ENCODE data around the gene GPC1. TPM values are rescaled to one million over a fixed set of nuclear protein-coding genes. Genes with fewer than 3 reads are reported as not detected.
A peak's percentile ranks its signal among the peaks of the same experiment; 100 is the strongest.

GPC1 gene
- total and polyA plus RNA-seq, 4 donors, result 28.0 to 66.8 (median 47.5) TPM

DNA sequence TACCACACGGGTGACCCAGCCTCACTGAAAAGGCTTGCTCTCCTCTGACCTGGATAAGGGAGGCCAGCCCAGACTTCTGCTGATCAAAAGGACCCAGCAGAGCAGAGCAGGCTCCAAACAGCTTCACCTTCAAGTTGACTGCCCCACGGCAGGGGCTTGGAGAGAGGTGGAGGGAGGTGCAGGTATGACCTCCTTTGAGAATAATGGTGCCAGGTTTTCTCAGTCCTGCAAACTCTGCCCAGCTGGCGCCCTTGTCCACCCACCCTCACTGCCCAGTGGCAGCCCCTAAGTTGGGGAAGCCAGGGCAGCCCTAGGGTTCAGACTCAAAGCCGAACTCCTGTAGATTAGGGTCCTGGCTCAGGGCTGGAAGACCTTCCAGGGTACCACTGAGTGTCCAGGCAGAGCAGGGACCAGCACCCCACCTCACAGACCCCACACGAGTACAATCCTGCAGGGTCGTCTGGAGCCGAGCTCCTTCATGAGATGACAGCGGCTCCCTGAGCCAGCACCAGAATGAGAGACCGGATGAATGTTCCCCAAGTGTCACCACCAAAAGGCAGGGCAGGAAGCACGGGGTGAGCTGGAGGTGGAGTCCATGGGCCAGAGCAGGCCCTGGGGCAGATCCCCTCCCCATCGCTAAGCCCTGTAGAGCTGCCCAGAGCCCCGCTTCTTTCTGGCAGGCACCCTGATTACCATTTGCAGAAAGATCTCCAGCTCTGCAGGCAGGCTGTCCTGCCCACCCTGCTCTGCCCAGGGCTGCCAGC lies 3.6 kb upstream of the GPC1 start:
- no peaks in the 10 kb centered on the region for H3K27me3 ChIP-seq (ENCODE audit: control insufficient read depth in 1 of 2, insufficient read depth in 2 of 2, low read length in 1 of 2)
- intact Hi-C loops (cut with DNase I), result loop anchor here in 1 of 2 donors (5.0 kb wide), 2 partner anchors 40 to 60 kb away; no protein-coding TSS in a partner anchor
- H3K9me3 ChIP-seq (ENCODE audit: control insufficient read depth, low read length), result no peaks in the 10 kb centered on the region
- no peak for ATAC-seq (ENCODE audit: low FRiP score)
- H3K36me3 ChIP-seq (ENCODE audit: control insufficient read depth in 1 of 2, insufficient read depth in 2 of 2, low read length in 1 of 2), result no peaks in the 10 kb centered on the region
- no peaks in the 10 kb centered on the region for H3K4me1 ChIP-seq (ENCODE audit: control insufficient read depth in 1 of 2, insufficient read depth in 2 of 2, low read length in 2 of 2)
- H3K4me3 ChIP-seq (ENCODE audit: low read length in 2 of 2), result no peak overlapping the region
- peak; percentile 35 to 54 for DNase-seq
- WGBS, 2 donors, result 81 to 83% methylated on average over 12 of the region's 12 CpGs
- no peak overlapping the region for H3K27ac ChIP-seq (ENCODE audit: low read depth in 1 of 2, low read length in 2 of 2)

DNA sequence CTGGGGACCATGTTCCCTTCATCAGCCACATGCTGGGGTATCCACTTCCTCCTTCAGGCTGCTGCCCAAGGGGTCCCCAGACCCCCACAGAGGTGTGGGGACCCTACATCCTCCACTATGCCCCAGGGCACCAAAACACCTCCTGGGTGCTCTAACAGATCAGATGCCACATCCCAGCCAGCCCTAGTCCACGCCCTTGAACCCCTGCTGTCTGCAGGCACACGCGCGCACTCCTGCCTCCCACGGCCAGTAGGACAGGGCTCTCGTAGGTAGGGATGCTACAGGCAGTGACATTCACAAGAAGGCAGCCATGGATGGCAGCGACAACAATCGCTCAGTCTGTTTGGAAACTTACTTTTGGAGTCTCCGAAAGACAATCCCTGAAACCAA lies 3.0 kb upstream of the GPC1 start:
- Histone ChIP-seq H3K27me3 (ENCODE audit: control insufficient read depth in 1 of 2, insufficient read depth in 2 of 2, low read length in 1 of 2) (no peaks in the 10 kb centered on the region), H3K4me3 (ENCODE audit: low read length in 2 of 2) (no peak overlapping the region), H3K4me1 (ENCODE audit: control insufficient read depth in 1 of 2, insufficient read depth in 2 of 2, low read length in 2 of 2) (no peaks in the 10 kb centered on the region), H3K36me3 (ENCODE audit: control insufficient read depth in 1 of 2, insufficient read depth in 2 of 2, low read length in 1 of 2) (no peaks in the 10 kb centered on the region), H3K9me3 (ENCODE audit: control insufficient read depth, low read length) (no peaks in the 10 kb centered on the region), H3K27ac (ENCODE audit: low read depth in 1 of 2, low read length in 2 of 2) (no peak overlapping the region)
- peak in 1 of 2 donors; percentile 17 for DNase-seq
- no peak for ATAC-seq (ENCODE audit: low FRiP score)
- intact Hi-C loops (cut with DNase I), result loop anchor here in 1 of 2 donors (5.0 kb wide), 2 partner anchors 40 to 60 kb away; no protein-coding TSS in a partner anchor
- WGBS, 2 donors, result 94% methylated on average over 9 of the region's 9 CpGs

DNA sequence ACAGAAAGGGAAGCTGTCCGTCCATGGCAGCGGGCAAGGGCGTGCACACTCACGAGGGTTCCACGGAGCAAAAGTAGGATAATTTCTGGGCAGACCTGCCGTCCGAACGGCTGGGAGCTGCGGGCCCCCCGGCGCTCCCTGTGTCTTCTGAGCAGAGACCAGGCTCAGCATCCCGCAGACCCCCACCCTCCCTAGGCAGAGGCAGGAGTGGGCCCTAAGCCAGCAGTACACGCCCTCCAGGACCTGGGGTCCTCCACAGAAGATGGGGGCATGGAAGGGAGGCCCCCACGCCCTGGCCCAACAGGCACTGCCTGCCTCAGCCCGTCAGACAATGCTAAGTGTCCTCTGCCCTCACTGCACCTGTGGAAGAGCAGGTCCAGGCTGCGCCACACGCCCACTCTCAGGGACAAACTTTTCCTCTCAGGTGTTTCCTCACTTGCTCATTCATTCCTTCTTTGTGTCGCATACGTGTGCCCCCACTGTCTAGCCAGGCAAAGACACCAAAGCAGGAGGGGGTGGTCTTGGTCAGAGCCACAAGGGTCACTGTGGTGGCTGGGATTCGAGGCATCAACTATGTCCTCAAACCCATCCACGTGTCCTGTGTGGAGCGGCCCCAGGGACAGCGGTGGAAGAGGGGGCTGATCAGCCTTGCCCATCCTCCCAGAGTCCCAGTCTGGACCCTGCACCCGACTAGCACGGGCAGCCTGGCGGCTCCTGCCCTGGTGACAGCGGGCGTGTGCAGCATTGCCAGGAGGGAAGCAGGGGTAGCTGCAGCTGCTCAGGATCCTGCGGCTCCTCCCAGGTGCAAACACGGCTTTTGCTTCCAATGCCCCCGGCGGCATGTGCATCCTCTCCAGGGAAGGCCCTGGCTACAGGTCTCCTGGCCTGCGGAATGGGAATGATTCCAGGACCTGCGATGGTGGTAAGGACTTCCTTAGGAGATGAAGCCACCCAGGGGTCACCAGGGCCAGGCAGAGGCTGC lies 2.4 kb upstream of the GPC1 start:
- no peak overlapping the region for H3K27ac ChIP-seq (ENCODE audit: low read depth in 1 of 2, low read length in 2 of 2)
- intact Hi-C loops (cut with DNase I), result loop anchor here in 1 of 2 donors (5.0 kb wide), 2 partner anchors 41 to 61 kb away; no protein-coding TSS in a partner anchor
- H3K36me3 ChIP-seq (ENCODE audit: control insufficient read depth in 1 of 2, insufficient read depth in 2 of 2, low read length in 1 of 2), result no peaks in the 10 kb centered on the region
- no peak overlapping the region for H3K4me3 ChIP-seq (ENCODE audit: low read length in 2 of 2)
- ATAC-seq (ENCODE audit: low FRiP score) (no peak), DNase-seq (peak; percentile 49 to 61)
- WGBS, 2 donors, result 92 to 93% methylated on average over 34 of the region's 34 CpGs
- H3K4me1 ChIP-seq (ENCODE audit: control insufficient read depth in 1 of 2, insufficient read depth in 2 of 2, low read length in 2 of 2), result no peaks in the 10 kb centered on the region
- no peaks in the 10 kb centered on the region for H3K9me3 ChIP-seq (ENCODE audit: control insufficient read depth, low read length)
- H3K27me3 ChIP-seq (ENCODE audit: control insufficient read depth in 1 of 2, insufficient read depth in 2 of 2, low read length in 1 of 2), result no peaks in the 10 kb centered on the region

DNA sequence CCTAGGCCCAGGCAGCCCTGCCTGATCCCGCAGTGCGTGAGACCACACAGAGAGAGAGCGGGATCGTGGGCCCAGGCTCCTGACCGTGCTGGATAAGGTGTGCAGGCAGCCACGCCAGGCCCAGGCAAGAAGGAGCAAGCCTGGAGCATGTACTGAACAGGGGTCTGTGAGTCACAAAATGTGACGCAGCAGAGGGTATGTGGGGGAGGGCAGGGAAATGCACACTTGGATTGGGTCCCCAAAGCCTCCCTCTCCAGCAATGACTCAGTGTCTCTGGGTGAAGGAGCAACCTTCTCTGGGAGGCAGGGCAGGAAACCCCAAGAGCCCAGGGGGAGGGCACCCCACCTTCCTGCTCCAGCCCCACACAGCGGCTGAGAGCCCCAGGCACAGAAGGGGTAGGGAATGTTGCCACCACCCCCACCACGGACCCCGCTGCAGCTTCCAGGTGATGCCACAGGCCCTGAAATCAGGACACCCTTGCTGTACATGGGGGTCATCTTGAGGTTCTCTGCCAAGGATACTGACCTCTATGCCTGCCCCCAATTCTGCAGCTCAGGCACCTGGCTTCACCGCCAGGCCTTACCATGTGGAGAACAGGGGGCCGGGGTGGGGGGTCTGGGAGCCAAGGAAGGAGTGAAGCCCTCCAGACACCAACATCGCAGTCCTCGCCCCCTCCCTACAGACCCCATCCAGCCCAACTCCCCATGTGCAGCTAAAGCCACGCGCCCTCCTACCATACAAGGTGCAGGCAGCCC lies 1.3 kb upstream of the GPC1 start:
- H3K4me1 ChIP-seq (ENCODE audit: control insufficient read depth in 1 of 2, insufficient read depth in 2 of 2, low read length in 2 of 2), result no peaks in the 10 kb centered on the region
- DNase-seq (peak; percentile 82 to 88), ATAC-seq (ENCODE audit: low FRiP score) (peak; percentile 47)
- no peaks in the 10 kb centered on the region for H3K36me3 ChIP-seq (ENCODE audit: control insufficient read depth in 1 of 2, insufficient read depth in 2 of 2, low read length in 1 of 2)
- peak overlapping the region in 1 of 2 donors; percentile 35 for H3K27ac ChIP-seq (ENCODE audit: low read depth in 1 of 2, low read length in 2 of 2)
- no peaks in the 10 kb centered on the region for H3K9me3 ChIP-seq (ENCODE audit: control insufficient read depth, low read length)
- H3K4me3 ChIP-seq (ENCODE audit: low read length in 2 of 2), result peak overlapping the region in 1 of 2 donors; percentile 71
- no peaks in the 10 kb centered on the region for H3K27me3 ChIP-seq (ENCODE audit: control insufficient read depth in 1 of 2, insufficient read depth in 2 of 2, low read length in 1 of 2)
- 68 to 78% methylated on average over 16 of the region's 16 CpGs for WGBS, 2 donors
- intact Hi-C loops (cut with DNase I), result loop anchor here in 1 of 2 donors (5.0 kb wide), 2 partner anchors 42 to 62 kb away; no protein-coding TSS in a partner anchor

DNA sequence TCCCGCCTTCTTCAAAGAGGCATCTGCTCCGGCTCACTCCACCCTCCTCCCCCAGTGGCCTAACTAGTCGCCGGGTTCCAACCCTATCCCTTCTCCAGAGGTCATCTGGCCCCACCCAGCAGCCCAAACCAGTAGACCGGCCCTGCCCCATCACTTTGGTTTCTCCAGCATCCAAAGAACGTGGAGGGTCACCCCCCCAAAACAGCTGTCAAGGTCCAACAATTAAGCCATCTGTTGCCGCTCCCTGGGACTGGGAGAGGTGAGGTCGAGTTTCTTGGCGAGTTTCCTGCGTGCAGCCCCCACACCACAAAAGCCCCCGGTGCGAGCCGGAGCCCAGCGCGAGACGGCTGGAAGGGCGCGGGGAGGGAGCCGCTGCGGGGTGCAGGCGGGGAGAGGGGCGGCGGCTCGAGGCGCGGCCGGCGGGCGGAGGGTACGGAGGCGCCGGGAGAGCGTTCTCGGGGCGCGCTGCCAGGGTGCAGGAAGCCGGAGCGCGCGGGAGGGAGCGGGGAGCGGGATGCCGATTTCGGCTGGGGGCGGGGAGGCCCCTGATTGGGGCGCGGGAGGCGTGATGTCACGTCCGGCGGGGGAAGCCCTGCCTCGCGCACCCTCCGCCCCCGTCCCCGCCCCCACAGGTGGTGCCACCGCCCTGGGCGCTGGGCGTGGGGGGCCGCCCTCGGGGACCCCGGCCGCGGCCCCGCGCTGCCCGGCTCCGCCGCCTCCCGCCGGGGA lies 571 bp upstream of the GPC1 start:
- peak; percentile 87 for ATAC-seq (ENCODE audit: low FRiP score)
- peak; percentile 94 to 98 for DNase-seq
- Histone ChIP-seq H3K4me3 (ENCODE audit: low read length in 2 of 2) (peak overlapping the region; percentile 71 to 80), H3K27ac (ENCODE audit: low read depth in 1 of 2, low read length in 2 of 2) (peak overlapping the region in 1 of 2 donors; percentile 35), H3K4me1 (ENCODE audit: control insufficient read depth in 1 of 2, insufficient read depth in 2 of 2, low read length in 2 of 2) (no peaks in the 10 kb centered on the region), H3K27me3 (ENCODE audit: control insufficient read depth in 1 of 2, insufficient read depth in 2 of 2, low read length in 1 of 2) (no peaks in the 10 kb centered on the region), H3K9me3 (ENCODE audit: control insufficient read depth, low read length) (no peaks in the 10 kb centered on the region), H3K36me3 (ENCODE audit: control insufficient read depth in 1 of 2, insufficient read depth in 2 of 2, low read length in 1 of 2) (no peaks in the 10 kb centered on the region)
- 1 to 3% methylated on average over 36 to 71 of the region's 71 CpGs for WGBS, 2 donors
- intact Hi-C loops (cut with DNase I), result loop anchor here (1.0 to 5.0 kb wide), 4 partner anchors 43 to 158 kb away; no protein-coding TSS in a partner anchor

DNA sequence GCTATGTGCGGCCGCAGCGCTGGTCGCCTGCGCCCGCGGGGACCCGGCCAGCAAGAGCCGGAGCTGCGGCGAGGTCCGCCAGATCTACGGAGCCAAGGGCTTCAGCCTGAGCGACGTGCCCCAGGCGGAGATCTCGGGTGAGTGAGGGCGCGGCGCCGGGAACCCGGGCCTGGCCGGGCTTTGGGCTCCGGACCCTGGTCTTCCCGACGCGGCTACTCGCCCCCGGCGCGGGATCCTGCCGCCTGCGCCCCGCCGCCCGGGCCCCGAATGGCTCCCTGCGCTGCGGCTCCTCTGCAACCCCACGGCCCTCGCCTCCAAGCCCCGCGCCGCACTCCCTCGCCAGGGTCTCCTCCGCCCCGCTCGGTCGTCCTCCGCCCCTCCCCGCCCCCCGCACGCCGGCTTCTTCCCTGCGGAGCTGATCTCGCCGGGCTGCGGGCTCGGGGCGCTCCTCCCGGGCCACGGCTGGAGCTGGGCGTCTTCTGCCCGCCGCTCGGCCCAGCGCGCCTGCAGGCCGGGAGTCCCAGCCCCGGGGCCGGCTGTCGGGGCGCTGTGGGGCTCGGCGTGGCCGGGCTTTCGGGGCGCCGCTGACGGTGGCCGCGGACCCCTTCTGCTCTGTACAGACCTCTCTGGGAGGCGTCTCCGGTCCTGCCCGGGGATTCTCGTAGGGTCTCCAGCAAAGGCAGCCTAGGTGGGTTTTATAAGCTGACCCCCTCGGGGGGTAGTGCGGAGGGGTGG lies 652 bp downstream of the GPC1 start:
- intact Hi-C loops (cut with DNase I), result loop anchor here in 1 of 2 donors (1.0 to 5.0 kb wide), 2 partner anchors 62 to 159 kb away; no protein-coding TSS in a partner anchor

More for the DNA sequence above, 652 bp downstream of the GPC1 start:
- no peaks in the 10 kb centered on the region for H3K27me3 ChIP-seq (ENCODE audit: control insufficient read depth in 1 of 2, insufficient read depth in 2 of 2, low read length in 1 of 2)
- H3K27ac ChIP-seq (ENCODE audit: low read depth in 1 of 2, low read length in 2 of 2), result peak overlapping the region; percentile 28 to 34
- DNase-seq (peak; percentile 56 to 82), ATAC-seq (ENCODE audit: low FRiP score) (no peak)
- H3K4me1 ChIP-seq (ENCODE audit: control insufficient read depth in 1 of 2, insufficient read depth in 2 of 2, low read length in 2 of 2), result no peaks in the 10 kb centered on the region
- 1% methylated on average over 60 to 88 of the region's 88 CpGs for WGBS, 2 donors
- no peaks in the 10 kb centered on the region for H3K9me3 ChIP-seq (ENCODE audit: control insufficient read depth, low read length)
- H3K36me3 ChIP-seq (ENCODE audit: control insufficient read depth in 1 of 2, insufficient read depth in 2 of 2, low read length in 1 of 2), result no peaks in the 10 kb centered on the region
- H3K4me3 ChIP-seq (ENCODE audit: low read length in 2 of 2), result peak overlapping the region; percentile 71 to 80
